ENCODE data around the gene FEZ2. TPM values are rescaled to one million over a fixed set of nuclear protein-coding genes. Genes with fewer than 3 reads are reported as not detected.

Gene FEZ2
- polyA plus RNA-seq, 1 of the 3 experiments (the other 2 are of a cell fraction), result 37.2 TPM

DNA sequence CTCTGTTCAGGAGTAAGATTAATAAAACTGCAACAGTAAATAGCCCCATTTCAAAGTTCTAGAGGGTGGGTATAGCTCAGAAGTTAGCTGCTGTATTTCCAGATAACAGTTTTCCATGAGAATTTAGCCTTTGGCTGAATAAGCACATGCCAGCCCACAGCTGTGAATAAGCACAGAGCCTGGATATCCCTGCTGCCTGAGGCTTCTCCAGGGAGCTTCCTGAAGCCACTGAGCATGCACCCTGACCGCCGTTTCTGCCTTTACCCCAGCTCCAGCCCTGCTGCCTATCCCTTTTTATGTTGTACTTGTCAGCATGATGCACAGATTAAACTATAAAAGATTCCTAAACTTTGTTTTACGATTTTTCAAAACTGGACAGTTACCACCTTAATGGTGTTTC is 85.3 kb downstream of the FEZ2 start:
- H4K20me1 ChIP-seq (ENCODE audit: insufficient read depth), result no peaks in the 10 kb centered on the region
- peaks cover 0 to 5% of the 10 kb centered on the region in 2 experiments; a peak in 2 of 4 replicates for H3K4me1 ChIP-seq (ENCODE audit: control insufficient read depth in 1 of 2, insufficient read depth in 2 of 2, low read depth in 1 of 2, low read length in 1 of 2)
- POLR2A ChIA-PET, result no interaction called here
- no peak overlapping the region for H3K4me2 ChIP-seq
- H3F3A ChIP-seq (replicated peaks; ENCODE audit: insufficient read depth), result peaks cover 64% of the 10 kb centered on the region
- 79% methylated on average over 3 of the region's 3 CpGs for WGBS (ENCODE audit: low lambda C conversion rate)
- H3K9me2 ChIP-seq, result no peaks in the 10 kb centered on the region
- H3K79me2 ChIP-seq (ENCODE audit: insufficient read depth), result peaks cover 79% of the 10 kb centered on the region
- H3K9ac ChIP-seq, result no peak overlapping the region
- H3K27ac ChIP-seq (ENCODE audit: low read depth in 2 of 2, low read length in 1 of 2), result no peak overlapping the region
- no peaks in the 10 kb centered on the region for H3K27me3 ChIP-seq (ENCODE audit: insufficient read depth)
- H3K9me3 ChIP-seq, result no peaks in the 10 kb centered on the region
- CTCF ChIA-PET, result interaction anchor here (1.0 to 1.2 kb wide), 4 partner anchors 9 to 272 kb away, joined by 3 to 4 read pairs (median 3); no protein-coding TSS in a partner anchor
- no peak for TF ChIP-seq ZBTB33 (IDR thresholded peaks at IDR 0.05; ENCODE audit: borderline replicate concordance, low read depth)
- TF ChIP-seq TAF1 (IDR thresholded peaks at IDR 0.05; ENCODE audit: borderline replicate concordance, low read depth, low read length), result no peak
- no peak overlapping the region for H3K4me3 ChIP-seq (ENCODE audit: low read depth in 2 of 2, low read length in 1 of 2)
- peak; percentile 25 for DNase-seq
- H2AFZ ChIP-seq (ENCODE audit: low read depth), result no peak overlapping the region
- peaks cover 77 to 97% of the 10 kb centered on the region in 2 experiments for H3K36me3 ChIP-seq (replicated peaks in 1 of 2; ENCODE audit: control insufficient read depth in 1 of 2, insufficient read depth in 2 of 2, low read length in 1 of 2)

DNA sequence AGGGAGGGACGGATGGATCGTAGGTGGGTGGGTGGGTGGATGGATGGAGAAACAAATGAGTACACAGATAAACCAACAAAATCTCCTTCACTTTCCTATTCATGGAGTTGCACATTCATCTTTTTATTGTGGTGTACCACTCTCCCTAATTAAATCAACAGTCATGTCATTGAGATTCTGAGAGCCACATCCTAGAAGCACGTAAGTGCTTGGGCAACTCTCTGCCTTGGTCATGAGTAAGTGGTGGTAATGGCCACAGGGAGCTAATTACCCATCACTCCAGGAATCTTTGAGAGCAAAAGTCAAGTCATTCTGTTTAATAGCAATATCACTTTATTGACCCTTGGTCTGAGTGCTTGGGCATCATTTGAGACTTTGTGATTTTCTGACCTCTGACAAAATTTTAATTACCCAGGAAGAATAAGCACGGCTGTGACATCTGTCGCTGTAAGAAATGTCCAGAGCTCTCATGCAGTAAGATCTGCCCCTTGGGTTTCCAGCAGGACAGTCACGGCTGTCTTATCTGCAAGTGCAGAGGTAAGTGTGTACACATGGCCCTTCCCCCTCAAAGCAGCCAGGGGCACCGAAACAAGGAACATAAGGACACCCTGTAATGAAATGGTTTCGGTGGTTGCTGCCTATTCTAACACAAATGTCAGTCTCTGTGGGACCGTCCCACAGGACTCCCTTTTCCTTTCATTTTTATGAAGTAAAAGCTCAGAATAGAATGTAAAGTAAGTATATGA is 85.9 kb downstream of the FEZ2 start:
- peaks cover 0 to 5% of the 10 kb centered on the region in 2 experiments; a peak in 2 of 4 replicates for H3K4me1 ChIP-seq (ENCODE audit: control insufficient read depth in 1 of 2, insufficient read depth in 2 of 2, low read depth in 1 of 2, low read length in 1 of 2)
- H3K36me3 ChIP-seq (replicated peaks in 1 of 2; ENCODE audit: control insufficient read depth in 1 of 2, insufficient read depth in 2 of 2, low read length in 1 of 2), result peaks cover 71 to 94% of the 10 kb centered on the region in 2 experiments
- no peak overlapping the region for H3K27ac ChIP-seq (ENCODE audit: low read depth in 2 of 2, low read length in 1 of 2)
- H3K9me3 ChIP-seq, result no peaks in the 10 kb centered on the region
- no peaks in the 10 kb centered on the region for H3K9me2 ChIP-seq
- H3K79me2 ChIP-seq (ENCODE audit: insufficient read depth), result peaks cover 79% of the 10 kb centered on the region
- POLR2A ChIA-PET, result no interaction called here
- no peaks in the 10 kb centered on the region for H4K20me1 ChIP-seq (ENCODE audit: insufficient read depth)
- no peak overlapping the region for H3K4me2 ChIP-seq
- CTCF ChIA-PET, result interaction anchor here (1.0 to 1.2 kb wide), 3 partner anchors 10 to 273 kb away, joined by 3 to 4 read pairs (median 3); no protein-coding TSS in a partner anchor
- peaks cover 67% of the 10 kb centered on the region for H3F3A ChIP-seq (replicated peaks; ENCODE audit: insufficient read depth)
- TF ChIP-seq, protein P1, sequence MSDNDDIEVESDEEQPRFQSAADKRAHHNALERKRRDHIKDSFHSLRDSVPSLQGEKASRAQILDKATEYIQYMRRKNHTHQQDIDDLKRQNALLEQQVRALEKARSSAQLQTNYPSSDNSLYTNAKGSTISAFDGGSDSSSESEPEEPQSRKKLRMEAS (IDR thresholded peaks at IDR 0.05; ENCODE audit: low read depth), result no peak
- TF ChIP-seq FOSL2 (IDR thresholded peaks at IDR 0.05; ENCODE audit: borderline replicate concordance, low read depth), result no peak
- no peaks in the 10 kb centered on the region for H3K27me3 ChIP-seq (ENCODE audit: insufficient read depth)
- H3K9ac ChIP-seq, result no peak overlapping the region
- 82% methylated on average over 9 of the region's 9 CpGs for WGBS (ENCODE audit: low lambda C conversion rate)
- DNase-seq, result no peak
- H2AFZ ChIP-seq (ENCODE audit: low read depth), result no peak overlapping the region
- H3K4me3 ChIP-seq (ENCODE audit: low read depth in 2 of 2, low read length in 1 of 2), result no peak overlapping the region

DNA sequence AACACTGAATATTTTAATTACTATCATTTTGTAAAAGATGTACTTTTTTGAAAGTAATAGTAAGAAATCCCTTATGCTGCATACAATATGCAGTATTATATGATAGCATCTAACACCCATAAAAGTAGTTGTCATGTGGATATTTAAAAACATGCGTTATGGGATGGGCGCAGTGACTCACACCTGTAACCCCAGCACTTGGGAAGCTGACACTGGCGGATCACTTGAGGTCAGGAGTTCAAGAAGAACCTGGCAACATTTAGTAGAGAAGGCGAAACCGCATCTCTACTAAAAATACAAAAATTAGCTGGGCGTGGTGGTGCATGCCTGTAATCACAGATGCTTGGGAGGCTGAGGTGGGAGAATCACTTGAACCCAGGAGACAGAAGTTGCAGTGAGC is 88.9 kb downstream of the FEZ2 start:
- H3K9me3 ChIP-seq, result no peaks in the 10 kb centered on the region
- H3K9ac ChIP-seq, result no peak overlapping the region
- H3K4me1 ChIP-seq (ENCODE audit: control insufficient read depth in 1 of 2, insufficient read depth in 2 of 2, low read depth in 1 of 2, low read length in 1 of 2), result peaks cover 0 to 5% of the 10 kb centered on the region in 2 experiments; a peak in 2 of 4 replicates
- no peaks in the 10 kb centered on the region for H4K20me1 ChIP-seq (ENCODE audit: insufficient read depth)
- WGBS (ENCODE audit: low lambda C conversion rate), result 86% methylated on average over 6 of the region's 6 CpGs
- peaks cover 72% of the 10 kb centered on the region for H3F3A ChIP-seq (replicated peaks; ENCODE audit: insufficient read depth)
- H3K79me2 ChIP-seq (ENCODE audit: insufficient read depth), result peaks cover 80% of the 10 kb centered on the region
- ChIA-PET CTCF (interaction anchor here (2.4 kb wide), 1 partner anchor 10 kb away, joined by 8 read pairs; no protein-coding TSS in a partner anchor), POLR2A (no interaction called here)
- no peaks in the 10 kb centered on the region for H3K27me3 ChIP-seq (ENCODE audit: insufficient read depth)
- H2AFZ ChIP-seq (ENCODE audit: low read depth), result no peak overlapping the region
- no peak overlapping the region for H3K4me2 ChIP-seq
- H3K9me2 ChIP-seq, result no peaks in the 10 kb centered on the region
- no peak for DNase-seq
- no peak for TF ChIP-seq GATA2 (CRISPR knock-in tag; IDR thresholded peaks at IDR 0.05)
- TF ChIP-seq, protein P2, sequence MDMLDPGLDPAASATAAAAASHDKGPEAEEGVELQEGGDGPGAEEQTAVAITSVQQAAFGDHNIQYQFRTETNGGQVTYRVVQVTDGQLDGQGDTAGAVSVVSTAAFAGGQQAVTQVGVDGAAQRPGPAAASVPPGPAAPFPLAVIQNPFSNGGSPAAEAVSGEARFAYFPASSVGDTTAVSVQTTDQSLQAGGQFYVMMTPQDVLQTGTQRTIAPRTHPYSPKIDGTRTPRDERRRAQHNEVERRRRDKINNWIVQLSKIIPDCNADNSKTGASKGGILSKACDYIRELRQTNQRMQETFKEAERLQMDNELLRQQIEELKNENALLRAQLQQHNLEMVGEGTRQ (IDR thresholded peaks at IDR 0.05; ENCODE audit: borderline replicate concordance, low read depth, low read length), result no peak
- TF ChIP-seq POLR2AphosphoS5 (IDR thresholded peaks at IDR 0.05; ENCODE audit: low read depth, low read length), result no peak
- no peak for TF ChIP-seq IRF3 (IDR thresholded peaks at IDR 0.05; ENCODE audit: low read depth, low read length)
- no peak for TF ChIP-seq GABPA (IDR thresholded peaks at IDR 0.05; ENCODE audit: low read depth)
- TF ChIP-seq FOXM1 (IDR thresholded peaks at IDR 0.05; ENCODE audit: low read depth), result no peak
- no peak for TF ChIP-seq TEAD4 (IDR thresholded peaks at IDR 0.05; ENCODE audit: borderline replicate concordance, insufficient read depth)
- H3K27ac ChIP-seq (ENCODE audit: low read depth in 2 of 2, low read length in 1 of 2), result peak overlapping the region in 1 of 2 experiments; percentile 20; a peak in 1 of 4 replicates
- H3K36me3 ChIP-seq (replicated peaks in 1 of 2; ENCODE audit: control insufficient read depth in 1 of 2, insufficient read depth in 2 of 2, low read length in 1 of 2), result peaks cover 47 to 83% of the 10 kb centered on the region in 2 experiments
- no peak overlapping the region for H3K4me3 ChIP-seq (ENCODE audit: low read depth in 2 of 2, low read length in 1 of 2)
